Measurements from ENCODE around the gene CDH2.

The CDH2 gene

GRCh38 chr18:28108254-28108653 is 68.7 kb downstream of the CDH2 start:
- DNase-seq (ENCODE audit: low read depth), result no peak
- in situ Hi-C loops (cut with HindIII; ENCODE audit: low sequenced_read_pairs), result no loop called here
- TF ChIP-seq CTCF (IDR thresholded peaks at IDR 0.05; ENCODE audit: low read depth, low read length, missing control alignments), result no peak
- no peak overlapping the region for H3K4me3 ChIP-seq (ENCODE audit: low read depth, low read length)

GRCh38 chr18:28099237-28099636 is 77.7 kb downstream of the CDH2 start:
- in situ Hi-C loops (cut with HindIII; ENCODE audit: low sequenced_read_pairs), result no loop called here
- no peak for TF ChIP-seq CTCF (IDR thresholded peaks at IDR 0.05; ENCODE audit: low read depth, low read length, missing control alignments)
- no peak for DNase-seq (ENCODE audit: low read depth)
- no peak overlapping the region for H3K4me3 ChIP-seq (ENCODE audit: low read depth, low read length)

- no peak overlapping the region for H3K4me3 ChIP-seq (ENCODE audit: low read depth, low read length)
- no peak for TF ChIP-seq CTCF (IDR thresholded peaks at IDR 0.05; ENCODE audit: low read depth, low read length, missing control alignments)
- no peak for DNase-seq (ENCODE audit: low read depth)
- in situ Hi-C loops (cut with HindIII; ENCODE audit: low sequenced_read_pairs), result no loop called here
These were observed 81.3 kb downstream of the CDH2 start for GRCh38 chr18:28095631-28096030.

GRCh38 chr18:28095041-28095440 is 81.9 kb downstream of the CDH2 start:
- in situ Hi-C loops (cut with HindIII; ENCODE audit: low sequenced_read_pairs), result no loop called here
- no peak for DNase-seq (ENCODE audit: low read depth)
- no peak for TF ChIP-seq CTCF (IDR thresholded peaks at IDR 0.05; ENCODE audit: low read depth, low read length, missing control alignments)
- H3K4me3 ChIP-seq (ENCODE audit: low read depth, low read length), result no peak overlapping the region

- H3K4me3 ChIP-seq (ENCODE audit: low read depth, low read length), result no peak overlapping the region
- in situ Hi-C loops (cut with HindIII; ENCODE audit: low sequenced_read_pairs), result no loop called here
- TF ChIP-seq CTCF (IDR thresholded peaks at IDR 0.05; ENCODE audit: low read depth, low read length, missing control alignments), result no peak
- DNase-seq (ENCODE audit: low read depth), result no peak
These were observed 85.7 kb downstream of the CDH2 start for GRCh38 chr18:28091197-28091596.

- H3K4me3 ChIP-seq (ENCODE audit: low read depth, low read length), result no peak overlapping the region
- in situ Hi-C loops (cut with HindIII; ENCODE audit: low sequenced_read_pairs), result no loop called here
- no peak for DNase-seq (ENCODE audit: low read depth)
These were observed 88.5 kb downstream of the CDH2 start for GRCh38 chr18:28088477-28088876.

More at GRCh38 chr18:28088477-28088876, 88.5 kb downstream of the CDH2 start:
- no peak for TF ChIP-seq CTCF (IDR thresholded peaks at IDR 0.05; ENCODE audit: low read depth, low read length, missing control alignments)

Measured in astrocyte of the cerebellum (primary cell).